SK-N-DZ (cell line): ENCODE results near the gene MTFP1.
"Not testable (repeated sequence)": the region's sequence is repeated elsewhere in the genome, so short reads cannot be mapped to it uniquely, and the experiment has no call there.

Experiments used
- DNase-seq: peaks from one replicate; pipeline ENCODE4 v3.0.0-alpha.2; 2015; ENCODE audit warnings: low spot score
- small RNA-seq, 2 experiments: library from RNA; depleted of rRNA; stranded (forward); fragments of <200 nt; gene quantifications; one replicate each; pipeline ENCODE3, GENCODE V24; 2014

Gene MTFP1

DNA sequence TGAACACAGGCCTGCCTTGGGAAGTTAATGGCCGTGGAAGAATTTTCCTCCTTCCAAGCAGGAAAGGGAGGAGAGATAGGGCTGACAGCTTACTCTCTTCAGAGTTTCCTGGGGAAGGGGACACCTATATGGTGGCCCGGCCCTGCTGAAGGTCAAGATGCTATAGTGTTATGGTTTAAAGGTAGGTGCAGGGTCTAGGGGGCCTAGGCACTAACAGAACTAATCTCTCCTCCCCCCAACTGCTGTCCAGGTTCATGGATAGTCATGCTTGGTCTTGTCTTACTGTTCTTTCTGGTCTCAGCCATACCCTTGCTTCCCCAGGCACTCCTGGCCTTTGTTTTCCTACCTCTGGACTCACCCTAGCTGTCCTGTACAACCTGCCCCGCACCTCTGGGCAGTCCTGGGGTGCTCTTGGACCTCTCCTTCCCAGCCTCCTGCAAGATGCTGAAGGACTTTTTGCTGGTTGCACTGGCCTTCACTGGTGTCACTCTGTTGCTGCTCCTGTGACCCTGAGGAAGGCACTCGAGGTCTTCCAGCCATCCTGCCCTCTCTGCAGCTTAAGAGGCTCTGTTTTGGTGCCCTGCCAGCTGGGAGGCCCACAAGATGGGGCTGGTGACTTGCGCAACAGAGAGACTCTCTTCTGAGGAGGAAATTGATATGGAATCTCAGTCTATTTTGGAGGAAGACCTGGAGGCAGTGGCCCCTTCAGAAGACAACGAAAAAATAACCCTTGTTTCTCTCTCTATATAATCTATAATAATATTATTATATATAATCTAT lies 28.4 kb downstream of the MTFP1 start:
- DNase-seq, result peak; percentile 28

GRCh38 chr22:30455075-30455840 lies 29.7 kb downstream of the MTFP1 start:
- DNase-seq, result no peak

DNA sequence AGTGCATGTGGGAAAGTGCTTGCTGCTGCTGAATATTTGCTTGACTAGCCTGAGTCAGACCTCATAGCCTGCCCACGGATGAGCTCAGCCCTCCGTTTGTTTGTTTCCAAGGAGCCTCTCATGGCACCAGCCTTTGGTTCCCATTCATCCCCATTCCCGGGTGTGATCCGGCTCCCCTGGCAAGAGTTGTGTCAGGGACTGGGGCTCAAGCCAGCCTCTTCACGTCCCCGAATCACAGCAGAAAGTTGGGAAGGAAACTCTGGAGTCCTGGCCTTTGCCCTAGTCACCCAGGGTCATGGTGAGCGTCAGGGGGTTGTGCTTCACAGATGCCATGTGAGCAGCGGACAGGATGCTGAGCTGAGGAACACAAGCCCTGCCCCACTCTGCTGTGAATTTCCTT lies 32.4 kb downstream of the MTFP1 start:
- no peak for DNase-seq

DNA sequence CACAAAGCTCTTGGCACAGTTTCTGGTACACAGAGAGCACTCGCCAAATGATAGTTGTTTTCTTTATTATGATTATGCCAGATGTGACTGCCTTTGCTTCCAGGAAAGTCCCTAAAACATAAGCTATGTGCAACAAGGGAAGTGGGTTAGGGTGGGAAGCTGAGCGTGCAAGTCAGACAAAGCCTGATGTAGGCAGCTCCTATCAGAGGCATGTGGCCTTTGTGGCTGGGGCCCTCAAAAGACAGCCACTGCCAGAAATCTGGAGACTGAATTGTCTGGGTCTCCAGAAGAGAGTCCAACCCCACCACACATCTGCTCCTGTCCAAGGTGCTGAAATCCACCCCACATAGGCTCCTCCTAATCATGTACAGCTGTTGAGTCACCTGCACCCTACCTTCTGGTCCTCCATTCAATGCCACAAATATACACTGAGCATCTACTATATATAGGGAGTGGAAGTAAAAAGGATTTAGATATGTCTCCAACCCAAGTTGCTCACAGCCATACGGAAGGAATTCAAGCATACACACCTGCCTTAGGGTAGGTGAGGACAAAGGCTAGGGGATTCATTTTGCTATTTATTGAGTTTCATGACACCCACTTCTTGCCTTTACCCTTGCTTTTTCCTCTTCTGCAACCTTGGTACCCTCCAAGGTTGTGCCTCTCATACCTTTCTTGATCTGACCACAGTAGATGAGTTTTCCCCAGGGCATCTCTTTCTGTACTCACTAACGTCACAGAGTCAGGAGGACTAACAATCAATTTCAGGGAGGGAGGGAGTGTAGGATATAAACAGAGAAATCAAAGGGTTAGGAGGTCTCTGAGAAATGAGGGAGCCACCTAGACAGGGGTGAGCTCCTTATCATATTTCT lies 33.8 kb downstream of the MTFP1 start:
- DNase-seq, result no peak

DNA sequence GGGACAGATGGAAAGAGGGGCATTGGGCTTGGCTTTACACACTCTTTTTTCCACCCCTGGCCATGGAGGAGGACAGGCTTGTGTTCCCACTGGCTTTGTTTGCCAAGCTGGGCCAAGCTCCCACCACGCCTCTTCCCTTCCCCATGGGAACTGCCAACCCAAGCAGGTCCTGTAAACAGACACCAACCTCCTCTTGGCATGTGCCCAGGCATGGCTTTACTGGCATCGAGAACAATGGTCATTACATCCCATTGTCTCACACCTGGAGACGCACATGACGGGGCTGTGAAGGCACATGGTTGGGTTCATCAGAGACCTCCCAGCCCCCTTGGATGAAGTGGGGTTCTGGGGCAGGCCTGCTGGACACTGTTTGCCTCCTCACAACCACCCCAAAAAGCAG lies 34.6 kb downstream of the MTFP1 start:
- DNase-seq, result no peak

DNA sequence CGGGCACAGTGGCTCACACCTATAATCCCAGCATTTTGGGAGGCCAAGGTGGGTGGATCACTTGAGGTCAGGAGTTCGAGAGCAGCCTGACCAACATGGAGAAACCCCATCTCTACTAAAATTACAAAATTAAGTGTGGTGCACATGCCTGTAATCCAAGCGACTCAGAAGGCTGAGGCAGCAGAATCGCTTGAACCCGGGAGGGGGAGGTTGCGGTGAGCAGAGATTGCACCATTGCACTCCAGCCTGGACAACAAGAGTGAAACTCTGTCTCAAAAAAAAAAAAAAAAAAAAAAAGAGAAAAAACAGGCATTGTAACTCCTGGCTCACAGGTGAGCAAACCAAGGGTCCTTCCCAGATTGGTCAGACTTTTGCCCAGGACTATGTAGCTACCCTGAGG lies 35.0 kb downstream of the MTFP1 start:
- DNase-seq, result not testable (repeated sequence)

GRCh38 chr22:30469165-30469564 lies 43.6 kb downstream of the MTFP1 start:
- DNase-seq, result no peak

DNA sequence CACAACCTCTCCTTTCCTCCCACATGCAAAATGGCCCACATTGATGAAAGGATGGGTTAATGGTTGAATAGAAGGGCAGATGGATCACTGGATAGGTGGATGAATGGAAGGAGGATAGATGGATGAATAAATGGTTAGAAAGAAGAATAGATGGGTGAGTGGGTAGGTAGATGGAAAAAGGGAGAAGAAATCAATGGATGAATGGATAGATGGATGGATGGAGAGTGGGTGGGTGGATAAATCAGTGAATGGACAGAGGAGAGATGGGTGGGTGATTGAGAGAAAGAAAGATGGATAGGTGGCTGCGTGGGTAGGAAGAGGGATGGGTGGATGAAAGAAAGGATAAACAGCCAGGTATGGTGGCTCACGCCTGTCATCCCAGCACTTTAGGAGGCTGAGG lies 45.1 kb downstream of the MTFP1 start:
- no peak for DNase-seq

DNA sequence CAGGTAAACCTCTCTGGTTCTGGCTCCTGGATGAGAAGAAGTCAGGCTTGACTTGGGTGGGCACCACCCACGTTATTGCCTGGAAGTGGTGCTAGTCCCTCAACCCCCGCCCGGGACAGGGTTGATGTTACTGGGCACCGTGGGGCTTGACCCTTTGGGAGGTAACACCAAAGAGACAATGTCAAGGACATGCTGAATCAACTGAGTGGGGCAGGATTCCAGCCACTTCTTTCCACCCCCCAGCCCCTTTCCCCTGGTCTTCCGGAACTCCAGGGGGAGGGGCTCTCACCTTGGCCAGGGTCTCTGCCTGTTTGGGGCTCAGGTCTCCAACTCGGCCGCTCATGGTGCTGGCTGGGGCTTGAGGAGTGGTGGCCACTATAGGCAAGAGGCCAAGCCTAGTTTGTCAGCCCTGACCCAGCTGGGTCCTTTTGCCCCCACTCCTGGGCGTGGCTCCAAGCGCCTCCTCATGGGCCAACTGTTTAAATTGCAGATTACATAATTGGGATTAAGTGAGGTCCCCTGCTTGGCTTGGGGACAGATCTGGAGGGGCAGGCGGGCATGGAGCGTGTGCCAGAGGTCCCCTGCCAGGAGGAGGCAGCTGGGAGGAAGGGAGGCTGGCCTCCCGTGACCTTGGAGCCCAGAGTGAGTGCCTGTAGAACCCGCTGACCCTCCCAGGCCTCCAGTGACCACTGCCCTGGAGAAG lies 46.2 kb downstream of the MTFP1 start, which contains the start of gene SEC14L3:
Gene SEC14L3 (minus strand): TSS at position 402 of the 703 bp plus-strand sequence. CDS start 59 bp downstream, at position 343.
- no peak for DNase-seq

DNA sequence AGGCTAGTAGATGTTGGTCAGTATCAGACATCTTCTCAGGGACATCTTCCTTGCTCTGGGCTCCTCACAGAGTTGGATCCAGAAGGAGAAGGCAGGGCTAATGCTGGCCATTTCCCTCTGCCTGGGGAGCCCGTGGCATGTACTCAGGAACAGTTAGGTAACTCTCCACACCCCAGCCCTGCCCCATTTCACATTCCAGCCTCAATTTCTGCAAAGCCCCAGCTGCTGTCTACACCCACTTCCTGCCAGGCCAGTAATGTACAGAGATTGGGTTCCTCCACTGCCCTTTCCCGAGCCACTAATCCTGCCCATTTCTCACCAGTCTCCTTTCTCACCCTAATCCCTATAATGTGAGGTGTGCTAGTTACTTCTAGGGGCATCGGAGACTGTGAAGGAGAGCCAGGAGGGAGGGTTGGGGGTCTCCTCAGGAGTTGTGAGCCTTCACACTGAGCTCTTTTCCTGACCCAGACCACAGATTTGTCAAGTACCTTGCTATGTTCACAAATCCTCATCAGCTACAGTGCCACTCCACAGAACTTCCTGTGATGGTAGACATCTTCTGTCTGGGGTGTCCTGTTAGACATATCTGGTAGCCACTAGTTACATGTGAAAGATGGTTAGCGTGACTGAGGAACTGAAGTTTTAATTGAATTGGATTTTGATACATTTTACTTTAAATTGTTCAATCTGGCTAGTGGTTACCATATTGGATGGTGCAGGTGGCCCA lies 47.6 kb downstream of the MTFP1 start:
- no peak for DNase-seq

DNA sequence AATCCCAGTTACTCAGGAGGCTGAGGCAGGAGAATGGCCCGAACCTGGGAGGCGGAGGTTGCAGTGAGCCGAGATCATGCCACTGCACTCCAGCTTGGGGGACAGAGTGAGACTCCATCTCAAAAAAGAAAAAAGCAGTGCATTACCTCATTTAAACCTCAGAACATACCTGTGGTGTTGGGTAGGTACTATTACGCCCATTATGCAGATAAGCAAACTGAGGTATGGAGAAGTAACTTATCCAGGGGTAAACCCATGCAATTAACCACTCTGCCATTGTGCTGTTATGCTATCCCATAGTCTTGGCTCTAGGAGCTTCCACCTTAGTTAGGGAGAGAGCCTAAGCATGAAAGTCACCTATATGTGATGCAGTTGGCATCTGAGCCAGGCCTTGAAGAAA lies 48.6 kb downstream of the MTFP1 start:
- DNase-seq, result no peak

DNA sequence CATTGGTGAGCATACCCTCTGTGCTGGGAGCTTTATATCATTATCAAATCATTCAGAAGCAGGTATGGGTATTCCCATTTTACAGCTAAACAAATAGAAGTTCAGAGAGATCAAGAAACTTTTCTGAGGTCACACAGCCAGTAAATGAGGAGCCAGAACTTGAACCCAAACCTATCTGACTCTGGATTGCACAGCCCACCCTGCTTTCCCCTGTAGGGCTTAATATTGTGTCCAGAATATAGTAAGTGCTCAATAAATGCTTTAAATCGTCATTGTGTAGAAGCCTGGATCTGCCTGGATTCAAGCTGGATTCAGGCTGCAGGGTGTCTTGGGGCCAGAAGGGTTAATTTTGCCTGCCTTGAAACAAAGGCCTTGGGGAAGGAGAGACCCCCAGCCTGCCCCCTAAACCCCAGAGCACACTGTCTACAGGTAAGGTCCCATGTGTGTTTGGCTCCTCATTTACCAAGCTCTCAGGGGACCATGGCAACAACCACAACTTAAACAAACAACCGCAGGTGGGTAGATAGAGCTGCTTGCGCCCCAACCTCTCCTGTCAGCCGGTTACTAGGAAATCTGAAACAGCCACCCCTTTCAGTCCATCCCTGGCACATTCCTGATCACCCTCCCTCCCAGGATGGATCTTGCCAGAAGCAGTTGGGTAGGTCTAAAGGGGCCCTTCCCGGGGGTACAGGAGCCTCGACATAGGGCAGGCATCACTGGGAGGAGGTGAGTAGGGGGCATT lies 49.3 kb downstream of the MTFP1 start:
- no peak for DNase-seq

Small RNA genes within 50 kb of the gene (small RNA-seq; reads per million reads assigned to genes)
- gene AC004832.3 (0 reads per million in 2 experiments), gene RNU6-564P (0 reads per million in 2 experiments)
